Thyroid gland (tissue), 4 donors: ENCODE data around the gene CENPF. TPM values are rescaled to one million over a fixed set of nuclear protein-coding genes. Genes with fewer than 3 reads are reported as not detected.

Experiments
- DNase-seq, 2 donors: peaks; one replicate each; pipeline ENCODE4 v3.0.0-alpha.2; 2019
- H3K27ac ChIP-seq, 3 donors: fragments of 200-600 bp; sonication (generic); 1 replicate in 2 of 3; 2 replicates in 1 of 3; pipeline ENCODE4 v1.5.1; 2016 to 2019; ENCODE audit warnings: mild to moderate bottlenecking in 1 of 3, moderate library complexity in 1 of 3
- H3K27me3 ChIP-seq: fragments of 200-600 bp; sonication (generic); one replicate; pipeline ENCODE4 v1.5.1; 2019
- H3K36me3 ChIP-seq, 2 donors: fragments of 200-600 bp; sonication (generic); one replicate each; pipeline ENCODE4 v1.5.1; 2016 to 2019
- H3K4me1 ChIP-seq, 2 donors: fragments of 200-600 bp; sonication (generic); one replicate each; pipeline ENCODE4 v1.5.1; 2017 to 2019
- H3K4me3 ChIP-seq, 3 donors: fragments of 200-600 bp; sonication (generic); replicated peaks in 1 of 3; 1 replicate in 2 of 3; 2 replicates in 1 of 3; pipeline ENCODE4 v1.5.1; 2016; ENCODE audit warnings: mild to moderate bottlenecking in 1 of 3
- H3K9me3 ChIP-seq: fragments of 200-600 bp; sonication (generic); one replicate; pipeline ENCODE4 v1.5.1; 2017
- CTCF ChIP-seq, 6 experiments: fragments of 200-600 bp in 3 of 6; fragments of 450-650 bp in 3 of 6; sonication (generic) in 3 of 6; IDR thresholded peaks; one replicate each; pipeline ENCODE4 v1.5.1; 2016 to 2019; ENCODE audit warnings: antibody characterized with exemption in 6 of 6, mild to moderate bottlenecking in 2 of 6, inconsistent platforms in 1 of 6, moderate library complexity in 1 of 6
- POLR2A ChIP-seq, 2 donors: fragments of 450-650 bp; IDR thresholded peaks; one replicate each; pipeline ENCODE4 v1.6.1; 2017; ENCODE audit warnings: antibody characterized with exemption in 2 of 2, mild to moderate bottlenecking in 2 of 2, moderate library complexity in 1 of 2
- WGBS, 2 donors: methylation state at CpG; one replicate each; pipeline ENCODE4 v1.1.5; 2017; 5-methylcytosine and 5-hydroxymethylcytosine counted together
- intact Hi-C: fragments of 100-400 bp; cut with DNase I; formaldehyde crosslinking; loops from one replicate; pipeline ENCODE4 v1.15.1; 2023
- total RNA-seq, 4 donors: library from RNA; depleted of rRNA; stranded (reverse); fragments of >200 nt; gene quantifications; one replicate each; pipeline ENCODE4 v1.2.3, GENCODE V29; 2016

CENPF gene
- total RNA-seq, 4 donors from 2014 or later: 0.27 to 1.0 (median 0.55) TPM

GRCh38 chr1:214641214-214641895, 38.4 kb downstream of the CENPF start:
- Histone ChIP-seq H3K9me3 (no peaks in the 10 kb centered on the region), H3K4me1 (no peaks in the 10 kb centered on the region), H3K27ac (no peak overlapping the region), H3K36me3 (no peaks in the 10 kb centered on the region), H3K27me3 (no peaks in the 10 kb centered on the region), H3K4me3 (no peak overlapping the region)
- 92 to 95% methylated on average over 2 of the region's 2 CpGs for WGBS, 2 donors
- intact Hi-C loops: no loop called here
- no peak for DNase-seq
- TF ChIP-seq POLR2A (IDR thresholded peaks at IDR 0.05) (no peak), CTCF (IDR thresholded peaks at IDR 0.05) (no peak)

GRCh38 chr1:214643030-214643429, 40.0 kb downstream of the CENPF start:
- TF ChIP-seq CTCF (IDR thresholded peaks at IDR 0.05) (no peak), POLR2A (IDR thresholded peaks at IDR 0.05) (no peak)
- intact Hi-C loops: no loop called here
- Histone ChIP-seq H3K27ac (no peak overlapping the region), H3K27me3 (no peaks in the 10 kb centered on the region), H3K36me3 (no peaks in the 10 kb centered on the region), H3K4me1 (no peaks in the 10 kb centered on the region), H3K9me3 (no peaks in the 10 kb centered on the region), H3K4me3 (no peak overlapping the region)
- no peak for DNase-seq
- WGBS, 2 donors: 95 to 96% methylated on average over 8 of the region's 8 CpGs

DNA sequence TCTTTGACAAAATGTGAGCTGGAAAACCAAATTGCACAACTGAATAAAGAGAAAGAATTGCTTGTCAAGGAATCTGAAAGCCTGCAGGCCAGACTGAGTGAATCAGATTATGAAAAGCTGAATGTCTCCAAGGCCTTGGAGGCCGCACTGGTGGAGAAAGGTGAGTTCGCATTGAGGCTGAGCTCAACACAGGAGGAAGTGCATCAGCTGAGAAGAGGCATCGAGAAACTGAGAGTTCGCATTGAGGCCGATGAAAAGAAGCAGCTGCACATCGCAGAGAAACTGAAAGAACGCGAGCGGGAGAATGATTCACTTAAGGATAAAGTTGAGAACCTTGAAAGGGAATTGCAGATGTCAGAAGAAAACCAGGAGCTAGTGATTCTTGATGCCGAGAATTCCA, 42.7 kb downstream of the CENPF start:
- H3K27me3 ChIP-seq: no peaks in the 10 kb centered on the region
- TF ChIP-seq CTCF (IDR thresholded peaks at IDR 0.05) (no peak), POLR2A (IDR thresholded peaks at IDR 0.05) (no peak)
- intact Hi-C loops: no loop called here
- no peak for DNase-seq
- no peaks in the 10 kb centered on the region for H3K9me3 ChIP-seq
- H3K27ac ChIP-seq: no peak overlapping the region
- no peaks in the 10 kb centered on the region for H3K4me1 ChIP-seq
- WGBS, 2 donors: 97 to 99% methylated on average over 10 of the region's 10 CpGs
- no peaks in the 10 kb centered on the region for H3K36me3 ChIP-seq
- H3K4me3 ChIP-seq: no peak overlapping the region

DNA sequence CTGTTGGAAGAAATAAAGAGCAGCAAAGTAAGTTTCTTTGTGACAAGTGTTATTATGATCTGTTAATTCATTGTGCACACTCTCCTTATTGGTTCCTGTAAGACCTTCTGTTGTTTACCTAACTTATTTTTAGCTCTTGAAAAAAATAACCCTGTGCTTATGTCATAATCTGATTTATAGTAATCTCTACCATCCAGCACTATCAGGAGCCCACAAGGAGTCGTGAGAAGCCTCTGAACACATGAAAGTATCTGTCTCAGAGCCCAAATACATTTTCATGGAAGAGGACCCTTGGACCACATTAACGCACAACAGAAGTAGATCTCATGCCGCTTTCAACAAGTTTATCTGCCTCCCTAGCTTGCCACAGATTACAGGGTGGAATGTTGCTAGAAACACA, 45.8 kb downstream of the CENPF start:
- no peaks in the 10 kb centered on the region for H3K36me3 ChIP-seq
- TF ChIP-seq CTCF (IDR thresholded peaks at IDR 0.05) (no peak), POLR2A (IDR thresholded peaks at IDR 0.05) (no peak)
- no peaks in the 10 kb centered on the region for H3K9me3 ChIP-seq
- 93 to 95% methylated on average over 3 of the region's 3 CpGs for WGBS, 2 donors
- H3K4me3 ChIP-seq: no peak overlapping the region
- no peak for DNase-seq
- intact Hi-C loops: no loop called here
- no peaks in the 10 kb centered on the region for H3K4me1 ChIP-seq
- H3K27ac ChIP-seq: no peak overlapping the region
- H3K27me3 ChIP-seq: no peaks in the 10 kb centered on the region

DNA sequence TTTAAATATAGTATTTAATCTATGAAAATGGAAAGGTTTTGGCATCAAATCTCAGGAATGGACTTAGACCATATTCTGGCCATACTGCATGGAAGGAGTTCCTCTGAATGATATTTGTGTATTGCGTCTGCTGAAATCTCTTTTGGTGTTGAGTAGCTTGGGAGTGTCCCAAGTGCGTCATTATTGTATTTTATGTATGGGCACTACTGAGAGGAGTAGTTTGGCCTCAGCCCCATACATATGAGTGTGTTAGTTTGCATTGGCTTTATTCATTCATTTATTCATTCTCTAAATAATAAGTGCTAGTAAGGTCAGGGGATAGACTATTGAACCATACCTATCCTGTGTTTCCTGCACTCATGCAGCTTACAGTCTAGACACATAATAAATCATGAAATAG, 46.6 kb downstream of the CENPF start:
- no peak for DNase-seq
- H3K27ac ChIP-seq: no peak overlapping the region
- no peaks in the 10 kb centered on the region for H3K36me3 ChIP-seq
- no peak for TF ChIP-seq POLR2A (IDR thresholded peaks at IDR 0.05)
- TF ChIP-seq CTCF (IDR thresholded peaks at IDR 0.05): no peak
- no peaks in the 10 kb centered on the region for H3K9me3 ChIP-seq
- H3K4me1 ChIP-seq: no peaks in the 10 kb centered on the region
- no peaks in the 10 kb centered on the region for H3K27me3 ChIP-seq
- intact Hi-C loops: loop anchor here (10.0 kb wide), 2 partner anchors 495 to 875 kb away; no protein-coding TSS in a partner anchor
- 98 to 99% methylated on average over 2 of the region's 2 CpGs for WGBS, 2 donors
- no peak overlapping the region for H3K4me3 ChIP-seq
